NOMO-1 (cell line): ENCODE results near the gene SLFN12L.

Experiments
- DNase-seq, 2 experiments: peaks; one replicate each; lab custom pipeline; 2025; ENCODE audit not compliant: unreplicated experiment in 2 of 2; lab: John Stamatoyannopoulos, UW

Gene SLFN12L

DNA sequence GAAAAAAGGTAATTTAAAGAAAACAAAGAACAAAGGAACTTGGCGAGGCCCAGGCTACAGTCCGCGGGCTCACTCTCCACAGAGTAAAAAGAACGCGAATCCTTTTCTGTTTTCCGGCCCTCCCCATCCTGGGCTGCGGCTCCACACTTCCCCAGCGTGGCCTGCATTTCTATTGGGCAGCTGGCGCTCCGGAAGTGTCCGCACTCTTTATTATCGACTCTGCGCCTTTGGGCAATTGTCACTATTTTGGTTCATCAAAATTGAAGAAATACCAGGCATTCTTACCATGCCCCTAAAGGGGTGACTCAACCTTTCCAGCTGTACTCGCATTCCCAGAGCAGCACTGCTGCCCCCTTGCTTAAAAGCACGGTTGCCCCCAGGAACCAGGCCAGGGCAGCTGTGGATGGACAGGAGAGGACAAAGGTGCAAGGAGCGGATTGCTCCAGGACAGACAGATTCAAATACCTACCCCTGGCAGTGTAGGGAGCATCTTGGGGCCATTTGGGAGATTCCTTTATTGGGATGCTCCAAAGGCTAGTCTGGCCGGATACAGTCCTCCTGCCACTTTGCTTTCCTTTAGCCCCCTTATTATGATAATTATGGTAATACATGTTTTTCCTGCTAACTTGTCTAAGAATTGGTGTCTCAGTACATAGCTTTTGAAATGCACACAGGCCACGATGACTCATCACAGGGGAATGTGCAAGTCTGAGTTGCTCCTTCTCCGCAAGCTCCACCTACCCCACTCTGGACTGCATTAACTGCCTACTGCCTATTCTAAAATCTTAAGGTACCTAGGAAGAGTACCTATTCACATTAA lies 104.2 kb downstream of the SLFN12L start:
- peak; percentile 91 to 92 for DNase-seq

- peak; percentile 64 to 86 for DNase-seq
Observed at GRCh38 chr17:35432176-35433074, 105.1 kb downstream of the SLFN12L start, which contains the start of gene SLFN12. Gene SLFN12, minus strand, starts transcription at chr17:35432500. Its CDS starts 9,472 bp downstream, at chr17:35423028.

DNA sequence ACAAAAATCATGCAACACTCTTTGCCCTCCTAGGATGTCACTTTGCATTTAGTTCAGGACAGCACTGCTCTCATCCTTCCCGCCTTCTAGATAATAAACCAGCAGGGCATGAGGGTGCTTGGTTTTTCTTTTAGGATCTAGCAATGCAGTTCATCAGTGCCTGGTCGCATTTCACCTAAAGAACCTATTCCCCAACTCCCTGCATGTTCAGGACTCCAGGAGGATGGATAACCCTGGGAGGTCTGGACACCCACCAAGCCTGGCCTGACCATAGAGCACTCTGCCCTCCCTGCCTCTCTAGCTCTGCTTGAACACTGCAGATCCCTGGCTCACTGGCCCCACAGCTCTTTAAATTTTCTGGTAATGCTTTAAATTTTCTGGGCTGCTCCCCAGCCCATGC lies 107.8 kb downstream of the SLFN12L start:
- no peak for DNase-seq

DNA sequence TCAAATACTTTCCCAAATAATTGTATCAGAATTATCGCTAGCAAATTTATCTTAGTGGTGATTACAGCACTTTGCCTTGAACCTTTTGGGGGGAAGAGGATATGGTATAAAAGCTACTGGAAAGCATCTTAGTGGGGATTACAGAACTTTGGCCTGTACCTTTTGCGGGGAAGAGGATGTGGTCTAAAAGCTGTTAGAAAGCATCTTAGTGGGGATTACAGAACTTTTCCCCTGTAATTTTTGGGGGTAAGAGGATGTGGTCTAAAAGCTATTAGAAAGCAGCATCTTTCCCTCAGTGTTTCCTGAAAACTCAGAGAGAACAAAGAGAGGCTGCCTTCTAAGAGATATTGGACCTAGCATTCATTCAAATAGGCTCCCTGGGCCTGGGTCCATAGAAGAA lies 109.2 kb downstream of the SLFN12L start:
- DNase-seq: peak in 1 of 2 experiments; percentile 6

- no peak for DNase-seq
Observed at GRCh38 chr17:35423761-35424160, 113.7 kb downstream of the SLFN12L start.
